ENCODE measurements around the gene PPP1R14B. TPM values are rescaled to one million over a fixed set of nuclear protein-coding genes. Genes with fewer than 3 reads are reported as not detected.

The PPP1R14B gene
- total and polyA plus RNA-seq, 2 of the 13 experiments (the other 11 are each of a cell fraction or from before 2014, with no cell fraction given): 110 to 148 TPM

- TF ChIP-seq FIP1L1 (IDR thresholded peaks at IDR 0.05; ENCODE audit: borderline replicate concordance, insufficient read depth, low read depth, low read length) (no peak), MED8 (CRISPR knock-in tag; IDR thresholded peaks at IDR 0.05; ENCODE audit: insufficient replicate concordance) (peak; percentile 48), ZNF3 (CRISPR knock-in tag; IDR thresholded peaks at IDR 0.05) (no peak), XRCC5 (optimal IDR thresholded peaks at IDR 0.05; ENCODE audit: low read length) (no peak), ZNF350 (CRISPR knock-in tag; IDR thresholded peaks at IDR 0.05; ENCODE audit: borderline replicate concordance, low read depth) (peak; percentile 67; the same call in 1 of the 2 replicates), ZC3H4 (CRISPR knock-in tag; IDR thresholded peaks at IDR 0.05; ENCODE audit: borderline replicate concordance) (no peak), ZNF354B (CRISPR knock-in tag; IDR thresholded peaks at IDR 0.05) (no peak), CENPT (CRISPR knock-in tag; IDR thresholded peaks at IDR 0.05; ENCODE audit: low read depth) (no peak), DMAP1 (CRISPR knock-in tag; IDR thresholded peaks at IDR 0.05) (no peak), FOXJ3 (CRISPR knock-in tag; IDR thresholded peaks at IDR 0.05; ENCODE audit: borderline replicate concordance) (no peak), HOXD1 (CRISPR knock-in tag; IDR thresholded peaks at IDR 0.05) (no peak; the same call in 1 of the 2 replicates), REXO4 (CRISPR knock-in tag; IDR thresholded peaks at IDR 0.05; ENCODE audit: borderline replicate concordance) (no peak)
- TF ChIP-seq, protein P1, sequence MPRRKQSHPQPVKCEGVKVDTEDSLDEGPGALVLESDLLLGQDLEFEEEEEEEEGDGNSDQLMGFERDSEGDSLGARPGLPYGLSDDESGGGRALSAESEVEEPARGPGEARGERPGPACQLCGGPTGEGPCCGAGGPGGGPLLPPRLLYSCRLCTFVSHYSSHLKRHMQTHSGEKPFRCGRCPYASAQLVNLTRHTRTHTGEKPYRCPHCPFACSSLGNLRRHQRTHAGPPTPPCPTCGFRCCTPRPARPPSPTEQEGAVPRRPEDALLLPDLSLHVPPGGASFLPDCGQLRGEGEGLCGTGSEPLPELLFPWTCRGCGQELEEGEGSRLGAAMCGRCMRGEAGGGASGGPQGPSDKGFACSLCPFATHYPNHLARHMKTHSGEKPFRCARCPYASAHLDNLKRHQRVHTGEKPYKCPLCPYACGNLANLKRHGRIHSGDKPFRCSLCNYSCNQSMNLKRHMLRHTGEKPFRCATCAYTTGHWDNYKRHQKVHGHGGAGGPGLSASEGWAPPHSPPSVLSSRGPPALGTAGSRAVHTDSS (CRISPR knock-in tag; conservative IDR thresholded peaks at IDR 0.05): no peak
- TF ChIP-seq, protein P2, sequence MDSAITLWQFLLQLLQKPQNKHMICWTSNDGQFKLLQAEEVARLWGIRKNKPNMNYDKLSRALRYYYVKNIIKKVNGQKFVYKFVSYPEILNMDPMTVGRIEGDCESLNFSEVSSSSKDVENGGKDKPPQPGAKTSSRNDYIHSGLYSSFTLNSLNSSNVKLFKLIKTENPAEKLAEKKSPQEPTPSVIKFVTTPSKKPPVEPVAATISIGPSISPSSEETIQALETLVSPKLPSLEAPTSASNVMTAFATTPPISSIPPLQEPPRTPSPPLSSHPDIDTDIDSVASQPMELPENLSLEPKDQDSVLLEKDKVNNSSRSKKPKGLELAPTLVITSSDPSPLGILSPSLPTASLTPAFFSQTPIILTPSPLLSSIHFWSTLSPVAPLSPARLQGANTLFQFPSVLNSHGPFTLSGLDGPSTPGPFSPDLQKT (CRISPR knock-in tag; IDR thresholded peaks at IDR 0.05; ENCODE audit: borderline replicate concordance): no peak
- TF ChIP-seq, protein P3, sequence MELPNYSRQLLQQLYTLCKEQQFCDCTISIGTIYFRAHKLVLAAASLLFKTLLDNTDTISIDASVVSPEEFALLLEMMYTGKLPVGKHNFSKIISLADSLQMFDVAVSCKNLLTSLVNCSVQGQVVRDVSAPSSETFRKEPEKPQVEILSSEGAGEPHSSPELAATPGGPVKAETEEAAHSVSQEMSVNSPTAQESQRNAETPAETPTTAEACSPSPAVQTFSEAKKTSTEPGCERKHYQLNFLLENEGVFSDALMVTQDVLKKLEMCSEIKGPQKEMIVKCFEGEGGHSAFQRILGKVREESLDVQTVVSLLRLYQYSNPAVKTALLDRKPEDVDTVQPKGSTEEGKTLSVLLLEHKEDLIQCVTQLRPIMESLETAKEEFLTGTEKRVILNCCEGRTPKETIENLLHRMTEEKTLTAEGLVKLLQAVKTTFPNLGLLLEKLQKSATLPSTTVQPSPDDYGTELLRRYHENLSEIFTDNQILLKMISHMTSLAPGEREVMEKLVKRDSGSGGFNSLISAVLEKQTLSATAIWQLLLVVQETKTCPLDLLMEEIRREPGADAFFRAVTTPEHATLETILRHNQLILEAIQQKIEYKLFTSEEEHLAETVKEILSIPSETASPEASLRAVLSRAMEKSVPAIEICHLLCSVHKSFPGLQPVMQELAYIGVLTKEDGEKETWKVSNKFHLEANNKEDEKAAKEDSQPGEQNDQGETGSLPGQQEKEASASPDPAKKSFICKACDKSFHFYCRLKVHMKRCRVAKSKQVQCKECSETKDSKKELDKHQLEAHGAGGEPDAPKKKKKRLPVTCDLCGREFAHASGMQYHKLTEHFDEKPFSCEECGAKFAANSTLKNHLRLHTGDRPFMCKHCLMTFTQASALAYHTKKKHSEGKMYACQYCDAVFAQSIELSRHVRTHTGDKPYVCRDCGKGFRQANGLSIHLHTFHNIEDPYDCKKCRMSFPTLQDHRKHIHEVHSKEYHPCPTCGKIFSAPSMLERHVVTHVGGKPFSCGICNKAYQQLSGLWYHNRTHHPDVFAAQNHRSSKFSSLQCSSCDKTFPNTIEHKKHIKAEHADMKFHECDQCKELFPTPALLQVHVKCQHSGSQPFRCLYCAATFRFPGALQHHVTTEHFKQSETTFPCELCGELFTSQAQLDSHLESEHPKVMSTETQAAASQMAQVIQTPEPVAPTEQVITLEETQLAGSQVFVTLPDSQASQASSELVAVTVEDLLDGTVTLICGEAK (IDR thresholded peaks at IDR 0.05): peak; percentile 61
- TF ChIP-seq, protein P3 (CRISPR knock-in tag; IDR thresholded peaks at IDR 0.05): no peak
These were observed 6.1 kb downstream of the PPP1R14B start, which contains the start of gene FKBP2 (continued) for GRCh38 chr11:64240435-64241240.

Measured in HepG2 (cell line).